ENCODE data around the gene ZNF827. TPM values are rescaled to one million over a fixed set of nuclear protein-coding genes. Genes with fewer than 3 reads are reported as not detected.

ZNF827 gene
- total and polyA plus RNA-seq, 2 experiments from 2014 or later = 20.3 to 33.1 TPM

DNA sequence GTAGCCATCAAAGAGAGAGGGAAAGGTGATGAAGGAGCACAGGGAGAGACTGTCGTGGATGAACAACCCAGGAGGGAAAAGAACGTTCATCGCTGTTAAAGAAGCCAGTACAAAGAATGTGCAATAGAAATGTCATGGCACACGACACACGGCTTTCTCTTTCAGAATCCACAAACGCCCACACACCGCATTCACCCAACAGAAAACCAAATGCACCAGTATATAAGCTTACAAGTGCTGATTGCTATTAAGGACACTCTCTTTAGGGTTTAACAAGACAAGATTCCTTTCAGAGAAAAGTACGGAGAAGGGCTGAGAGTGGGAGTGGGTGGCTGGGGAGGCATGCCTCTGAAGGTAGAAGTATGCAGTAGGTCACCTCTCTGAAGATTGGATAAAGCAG, 178.4 kb downstream of the ZNF827 start:
- Mint-ChIP-seq H3K36me3 (ENCODE audit: low read depth) (peaks cover 47% of the 10 kb centered on the region), H3K4me3 (no peak overlapping the region)

More for the DNA sequence above, 178.4 kb downstream of the ZNF827 start:
- H2AFZ ChIP-seq = no peak overlapping the region
- H3K27ac ChIP-seq (ENCODE audit: low read depth) = no peak overlapping the region
- H3K27me3 Mint-ChIP-seq (ENCODE audit: insufficient read depth, low read depth, poor library complexity) = peaks cover 2% of the 10 kb centered on the region
- H3K9me2 ChIP-seq (ENCODE audit: insufficient read depth) = no peaks in the 10 kb centered on the region
- H3K36me3 ChIP-seq (ENCODE audit: insufficient read depth) = peaks cover 30% of the 10 kb centered on the region
- H3K79me2 ChIP-seq (replicated peaks; ENCODE audit: insufficient read depth) = no peaks in the 10 kb centered on the region
- ATAC-seq (no peak), DNase-seq (ENCODE audit: low spot score) (no peak)
- H3K9me3 Mint-ChIP-seq = no peaks in the 10 kb centered on the region
- no peaks in the 10 kb centered on the region for H3K4me1 ChIP-seq (ENCODE audit: insufficient read depth)
- H3K4me1 Mint-ChIP-seq = peaks cover 2% of the 10 kb centered on the region; the same call in 2 of the 3 replicates
- H3K27me3 ChIP-seq (ENCODE audit: insufficient read depth) = no peaks in the 10 kb centered on the region
- no peak overlapping the region for H3K4me2 ChIP-seq
- H3K4me3 ChIP-seq = no peak overlapping the region
- no peak for TF ChIP-seq ZNF114 (CRISPR knock-in tag; IDR thresholded peaks at IDR 0.05)
- TF ChIP-seq, protein P1, sequence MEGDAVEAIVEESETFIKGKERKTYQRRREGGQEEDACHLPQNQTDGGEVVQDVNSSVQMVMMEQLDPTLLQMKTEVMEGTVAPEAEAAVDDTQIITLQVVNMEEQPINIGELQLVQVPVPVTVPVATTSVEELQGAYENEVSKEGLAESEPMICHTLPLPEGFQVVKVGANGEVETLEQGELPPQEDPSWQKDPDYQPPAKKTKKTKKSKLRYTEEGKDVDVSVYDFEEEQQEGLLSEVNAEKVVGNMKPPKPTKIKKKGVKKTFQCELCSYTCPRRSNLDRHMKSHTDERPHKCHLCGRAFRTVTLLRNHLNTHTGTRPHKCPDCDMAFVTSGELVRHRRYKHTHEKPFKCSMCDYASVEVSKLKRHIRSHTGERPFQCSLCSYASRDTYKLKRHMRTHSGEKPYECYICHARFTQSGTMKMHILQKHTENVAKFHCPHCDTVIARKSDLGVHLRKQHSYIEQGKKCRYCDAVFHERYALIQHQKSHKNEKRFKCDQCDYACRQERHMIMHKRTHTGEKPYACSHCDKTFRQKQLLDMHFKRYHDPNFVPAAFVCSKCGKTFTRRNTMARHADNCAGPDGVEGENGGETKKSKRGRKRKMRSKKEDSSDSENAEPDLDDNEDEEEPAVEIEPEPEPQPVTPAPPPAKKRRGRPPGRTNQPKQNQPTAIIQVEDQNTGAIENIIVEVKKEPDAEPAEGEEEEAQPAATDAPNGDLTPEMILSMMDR (conservative IDR thresholded peaks at IDR 0.05; ENCODE audit: low read depth in 2 of 2) = no peak
- TF ChIP-seq, protein P2, sequence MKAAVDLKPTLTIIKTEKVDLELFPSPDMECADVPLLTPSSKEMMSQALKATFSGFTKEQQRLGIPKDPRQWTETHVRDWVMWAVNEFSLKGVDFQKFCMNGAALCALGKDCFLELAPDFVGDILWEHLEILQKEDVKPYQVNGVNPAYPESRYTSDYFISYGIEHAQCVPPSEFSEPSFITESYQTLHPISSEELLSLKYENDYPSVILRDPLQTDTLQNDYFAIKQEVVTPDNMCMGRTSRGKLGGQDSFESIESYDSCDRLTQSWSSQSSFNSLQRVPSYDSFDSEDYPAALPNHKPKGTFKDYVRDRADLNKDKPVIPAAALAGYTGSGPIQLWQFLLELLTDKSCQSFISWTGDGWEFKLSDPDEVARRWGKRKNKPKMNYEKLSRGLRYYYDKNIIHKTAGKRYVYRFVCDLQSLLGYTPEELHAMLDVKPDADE (IDR thresholded peaks at IDR 0.05) = no peak
- no peak for TF ChIP-seq POLR2AphosphoS5 (IDR thresholded peaks at IDR 0.05; ENCODE audit: low read depth)
- TF ChIP-seq, protein P3, sequence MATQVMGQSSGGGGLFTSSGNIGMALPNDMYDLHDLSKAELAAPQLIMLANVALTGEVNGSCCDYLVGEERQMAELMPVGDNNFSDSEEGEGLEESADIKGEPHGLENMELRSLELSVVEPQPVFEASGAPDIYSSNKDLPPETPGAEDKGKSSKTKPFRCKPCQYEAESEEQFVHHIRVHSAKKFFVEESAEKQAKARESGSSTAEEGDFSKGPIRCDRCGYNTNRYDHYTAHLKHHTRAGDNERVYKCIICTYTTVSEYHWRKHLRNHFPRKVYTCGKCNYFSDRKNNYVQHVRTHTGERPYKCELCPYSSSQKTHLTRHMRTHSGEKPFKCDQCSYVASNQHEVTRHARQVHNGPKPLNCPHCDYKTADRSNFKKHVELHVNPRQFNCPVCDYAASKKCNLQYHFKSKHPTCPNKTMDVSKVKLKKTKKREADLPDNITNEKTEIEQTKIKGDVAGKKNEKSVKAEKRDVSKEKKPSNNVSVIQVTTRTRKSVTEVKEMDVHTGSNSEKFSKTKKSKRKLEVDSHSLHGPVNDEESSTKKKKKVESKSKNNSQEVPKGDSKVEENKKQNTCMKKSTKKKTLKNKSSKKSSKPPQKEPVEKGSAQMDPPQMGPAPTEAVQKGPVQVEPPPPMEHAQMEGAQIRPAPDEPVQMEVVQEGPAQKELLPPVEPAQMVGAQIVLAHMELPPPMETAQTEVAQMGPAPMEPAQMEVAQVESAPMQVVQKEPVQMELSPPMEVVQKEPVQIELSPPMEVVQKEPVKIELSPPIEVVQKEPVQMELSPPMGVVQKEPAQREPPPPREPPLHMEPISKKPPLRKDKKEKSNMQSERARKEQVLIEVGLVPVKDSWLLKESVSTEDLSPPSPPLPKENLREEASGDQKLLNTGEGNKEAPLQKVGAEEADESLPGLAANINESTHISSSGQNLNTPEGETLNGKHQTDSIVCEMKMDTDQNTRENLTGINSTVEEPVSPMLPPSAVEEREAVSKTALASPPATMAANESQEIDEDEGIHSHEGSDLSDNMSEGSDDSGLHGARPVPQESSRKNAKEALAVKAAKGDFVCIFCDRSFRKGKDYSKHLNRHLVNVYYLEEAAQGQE (IDR thresholded peaks at IDR 0.05; ENCODE audit: unreplicated experiment) = no peak
- TF ChIP-seq STAT1 (IDR thresholded peaks at IDR 0.05; ENCODE audit: unreplicated experiment) = no peak
- no peak for TF ChIP-seq EZH2phosphoT487 (IDR thresholded peaks at IDR 0.05; ENCODE audit: unreplicated experiment)
- TF ChIP-seq JUNB (IDR thresholded peaks at IDR 0.05; ENCODE audit: unreplicated experiment) = no peak
- TF ChIP-seq, protein P4, sequence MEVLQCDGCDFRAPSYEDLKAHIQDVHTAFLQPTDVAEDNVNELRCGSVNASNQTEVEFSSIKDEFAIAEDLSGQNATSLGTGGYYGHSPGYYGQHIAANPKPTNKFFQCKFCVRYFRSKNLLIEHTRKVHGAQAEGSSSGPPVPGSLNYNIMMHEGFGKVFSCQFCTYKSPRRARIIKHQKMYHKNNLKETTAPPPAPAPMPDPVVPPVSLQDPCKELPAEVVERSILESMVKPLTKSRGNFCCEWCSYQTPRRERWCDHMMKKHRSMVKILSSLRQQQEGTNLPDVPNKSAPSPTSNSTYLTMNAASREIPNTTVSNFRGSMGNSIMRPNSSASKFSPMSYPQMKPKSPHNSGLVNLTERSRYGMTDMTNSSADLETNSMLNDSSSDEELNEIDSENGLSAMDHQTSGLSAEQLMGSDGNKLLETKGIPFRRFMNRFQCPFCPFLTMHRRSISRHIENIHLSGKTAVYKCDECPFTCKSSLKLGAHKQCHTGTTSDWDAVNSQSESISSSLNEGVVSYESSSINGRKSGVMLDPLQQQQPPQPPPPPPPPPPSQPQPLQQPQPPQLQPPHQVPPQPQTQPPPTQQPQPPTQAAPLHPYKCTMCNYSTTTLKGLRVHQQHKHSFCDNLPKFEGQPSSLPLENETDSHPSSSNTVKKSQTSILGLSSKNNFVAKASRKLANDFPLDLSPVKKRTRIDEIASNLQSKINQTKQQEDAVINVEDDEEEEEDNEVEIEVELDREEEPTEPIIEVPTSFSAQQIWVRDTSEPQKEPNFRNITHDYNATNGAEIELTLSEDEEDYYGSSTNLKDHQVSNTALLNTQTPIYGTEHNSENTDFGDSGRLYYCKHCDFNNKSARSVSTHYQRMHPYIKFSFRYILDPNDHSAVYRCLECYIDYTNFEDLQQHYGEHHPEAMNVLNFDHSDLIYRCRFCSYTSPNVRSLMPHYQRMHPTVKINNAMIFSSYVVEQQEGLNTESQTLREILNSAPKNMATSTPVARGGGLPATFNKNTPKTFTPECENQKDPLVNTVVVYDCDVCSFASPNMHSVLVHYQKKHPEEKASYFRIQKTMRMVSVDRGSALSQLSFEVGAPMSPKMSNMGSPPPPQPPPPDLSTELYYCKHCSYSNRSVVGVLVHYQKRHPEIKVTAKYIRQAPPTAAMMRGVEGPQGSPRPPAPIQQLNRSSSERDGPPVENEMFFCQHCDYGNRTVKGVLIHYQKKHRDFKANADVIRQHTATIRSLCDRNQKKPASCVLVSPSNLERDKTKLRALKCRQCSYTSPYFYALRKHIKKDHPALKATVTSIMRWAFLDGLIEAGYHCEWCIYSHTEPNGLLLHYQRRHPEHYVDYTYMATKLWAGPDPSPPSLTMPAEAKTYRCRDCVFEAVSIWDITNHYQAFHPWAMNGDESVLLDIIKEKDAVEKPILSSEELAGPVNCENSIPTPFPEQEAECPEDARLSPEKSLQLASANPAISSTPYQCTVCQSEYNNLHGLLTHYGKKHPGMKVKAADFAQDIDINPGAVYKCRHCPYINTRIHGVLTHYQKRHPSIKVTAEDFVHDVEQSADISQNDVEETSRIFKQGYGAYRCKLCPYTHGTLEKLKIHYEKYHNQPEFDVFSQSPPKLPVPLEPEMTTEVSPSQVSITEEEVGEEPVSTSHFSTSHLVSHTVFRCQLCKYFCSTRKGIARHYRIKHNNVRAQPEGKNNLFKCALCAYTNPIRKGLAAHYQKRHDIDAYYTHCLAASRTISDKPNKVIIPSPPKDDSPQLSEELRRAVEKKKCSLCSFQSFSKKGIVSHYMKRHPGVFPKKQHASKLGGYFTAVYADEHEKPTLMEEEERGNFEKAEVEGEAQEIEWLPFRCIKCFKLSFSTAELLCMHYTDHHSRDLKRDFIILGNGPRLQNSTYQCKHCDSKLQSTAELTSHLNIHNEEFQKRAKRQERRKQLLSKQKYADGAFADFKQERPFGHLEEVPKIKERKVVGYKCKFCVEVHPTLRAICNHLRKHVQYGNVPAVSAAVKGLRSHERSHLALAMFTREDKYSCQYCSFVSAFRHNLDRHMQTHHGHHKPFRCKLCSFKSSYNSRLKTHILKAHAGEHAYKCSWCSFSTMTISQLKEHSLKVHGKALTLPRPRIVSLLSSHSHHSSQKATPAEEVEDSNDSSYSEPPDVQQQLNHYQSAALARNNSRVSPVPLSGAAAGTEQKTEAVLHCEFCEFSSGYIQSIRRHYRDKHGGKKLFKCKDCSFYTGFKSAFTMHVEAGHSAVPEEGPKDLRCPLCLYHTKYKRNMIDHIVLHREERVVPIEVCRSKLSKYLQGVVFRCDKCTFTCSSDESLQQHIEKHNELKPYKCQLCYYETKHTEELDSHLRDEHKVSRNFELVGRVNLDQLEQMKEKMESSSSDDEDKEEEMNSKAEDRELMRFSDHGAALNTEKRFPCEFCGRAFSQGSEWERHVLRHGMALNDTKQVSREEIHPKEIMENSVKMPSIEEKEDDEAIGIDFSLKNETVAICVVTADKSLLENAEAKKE (CRISPR knock-in tag; IDR thresholded peaks at IDR 0.05) = no peak
- TF ChIP-seq CREB1 (CRISPR knock-in tag; IDR thresholded peaks at IDR 0.05; ENCODE audit: low read depth) = no peak
- 0 out of 2 replicates have a peak, but pooled peaks cover 4% of the 10 kb centered on the region for H3F3A ChIP-seq (replicated peaks; ENCODE audit: low read depth)
- H4K20me1 ChIP-seq (replicated peaks; ENCODE audit: insufficient read depth) = no peaks in the 10 kb centered on the region
- H3K27ac Mint-ChIP-seq = no peak overlapping the region

All from GM23338 (cell line).